H9 (cell line): ENCODE results near the gene DNAJC7. TPM values are rescaled to one million over a fixed set of nuclear protein-coding genes. Genes with fewer than 3 reads are reported as not detected.
A peak's percentile ranks its signal among the peaks of the same experiment; 100 is the strongest.

Experiments
- DNase-seq: peaks from one replicate; pipeline ENCODE4 v3.0.0-alpha.2; 2017
- H2AFZ ChIP-seq: one replicate; pipeline ENCODE4 v1.6.1; 2013; ENCODE audit warnings: mild to moderate bottlenecking, low read length, control low read depth, moderate library complexity
- H2AK5ac ChIP-seq: 2 replicates; pipeline ENCODE4 v1.6.1; 2013; ENCODE audit warnings: low read length, control low read depth, mixed read lengths; ENCODE audit not compliant: insufficient read length
- H2BK120ac ChIP-seq: one replicate; pipeline ENCODE4 v1.6.1; 2013; ENCODE audit warnings: low read depth, mild to moderate bottlenecking, low read length, control low read depth, inconsistent platforms; ENCODE audit not compliant: poor library complexity, severe bottlenecking
- H2BK12ac ChIP-seq: 2 replicates; pipeline ENCODE4 v1.6.1; 2013; ENCODE audit warnings: low read length, control low read depth, mixed read lengths, low read depth; ENCODE audit not compliant: insufficient read length
- H2BK15ac ChIP-seq: 2 replicates; pipeline ENCODE4 v1.6.1; 2013; ENCODE audit warnings: low read depth, low read length, control low read depth
- H2BK20ac ChIP-seq: one replicate; pipeline ENCODE4 v1.6.1; 2013; ENCODE audit warnings: low read depth, mild to moderate bottlenecking, low read length, control low read depth, inconsistent platforms; ENCODE audit not compliant: poor library complexity, severe bottlenecking
- H2BK5ac ChIP-seq: 2 replicates; pipeline ENCODE4 v1.6.1; 2013; ENCODE audit warnings: low read length, control low read depth, mixed read lengths; ENCODE audit not compliant: insufficient read length
- H3K14ac ChIP-seq: 2 replicates; pipeline ENCODE4 v1.6.1; 2013; ENCODE audit warnings: low read length, control low read depth; ENCODE audit not compliant: insufficient read depth
- H3K18ac ChIP-seq: 2 replicates; pipeline ENCODE4 v1.6.1; 2013; ENCODE audit warnings: low read depth, mild to moderate bottlenecking, mixed read lengths, low read length, control low read depth; ENCODE audit not compliant: insufficient read length
- H3K23ac ChIP-seq: 2 replicates; pipeline ENCODE4 v1.6.1; 2013; ENCODE audit warnings: low read length, control low read depth, mixed read lengths, low read depth; ENCODE audit not compliant: insufficient read length
- H3K23me2 ChIP-seq: 2 replicates; pipeline ENCODE4 v1.6.1; 2013; ENCODE audit warnings: low read depth, mild to moderate bottlenecking, mixed read lengths, low read length, control low read depth; ENCODE audit not compliant: insufficient read length, poor library complexity, severe bottlenecking
- H3K27ac ChIP-seq: 2 replicates; pipeline ENCODE4 v1.5.1; 2013; ENCODE audit warnings: low read length, control low read depth, mixed read lengths, low read depth; ENCODE audit not compliant: insufficient read length
- H3K27me3 ChIP-seq: 2 replicates; pipeline ENCODE4 v1.6.1; 2013; ENCODE audit warnings: low read length, control low read depth, inconsistent platforms; ENCODE audit not compliant: insufficient read depth
- H3K4ac ChIP-seq: 2 replicates; pipeline ENCODE4 v1.6.1; 2013; ENCODE audit warnings: low read depth, mild to moderate bottlenecking, control low read depth, inconsistent platforms, low read length, moderate library complexity
- H3K4me1 ChIP-seq: 2 replicates; pipeline ENCODE4 v1.6.1; 2013; ENCODE audit warnings: low read length, control low read depth, inconsistent platforms; ENCODE audit not compliant: insufficient read depth
- H3K4me2 ChIP-seq: 2 replicates; pipeline ENCODE4 v1.6.1; 2013; ENCODE audit warnings: low read length, control low read depth, mixed read lengths; ENCODE audit not compliant: insufficient read length, insufficient read depth
- H3K56ac ChIP-seq: 2 replicates; pipeline ENCODE4 v1.6.1; 2013; ENCODE audit warnings: low read depth, mild to moderate bottlenecking, mixed read lengths, low read length, control low read depth; ENCODE audit not compliant: insufficient read length
- H3K79me1 ChIP-seq: 2 replicates; pipeline ENCODE4 v1.6.1; 2013; ENCODE audit warnings: low read depth, mild to moderate bottlenecking, moderate library complexity, low read length, control low read depth, inconsistent platforms; ENCODE audit not compliant: insufficient read depth, poor library complexity, severe bottlenecking
- H3K79me2 ChIP-seq: 2 replicates; pipeline ENCODE4 v1.6.1; 2013; ENCODE audit warnings: low read length, control low read depth, inconsistent platforms; ENCODE audit not compliant: insufficient read depth
- H3K9ac ChIP-seq: 2 replicates; pipeline ENCODE4 v1.6.1; 2013; ENCODE audit warnings: low read length, control low read depth, mixed read lengths; ENCODE audit not compliant: insufficient read length; ENCODE audit errors: extremely low read depth
- H3K9me3 ChIP-seq: one replicate; pipeline ENCODE4 v1.6.1; 2013; ENCODE audit warnings: low read depth, low read length, inconsistent platforms; ENCODE audit not compliant: control insufficient read depth
- H3T11ph ChIP-seq: one replicate; pipeline ENCODE4 v1.6.1; 2013; ENCODE audit warnings: mild to moderate bottlenecking, low read length, control low read depth, inconsistent platforms
- H4K20me1 ChIP-seq: one replicate; pipeline ENCODE4 v1.6.1; 2013; ENCODE audit not compliant: control insufficient read depth, insufficient read length, insufficient read depth
- H4K5ac ChIP-seq: 2 replicates; pipeline ENCODE4 v1.6.1; 2013; ENCODE audit warnings: low read depth, mild to moderate bottlenecking, mixed read lengths, low read length, control low read depth; ENCODE audit not compliant: insufficient read length
- H4K8ac ChIP-seq: replicated peaks from 2 replicates; pipeline ENCODE4 v1.6.1; 2013; ENCODE audit warnings: low read length, control low read depth, mixed read lengths, low read depth; ENCODE audit not compliant: insufficient read length
- H4K91ac ChIP-seq: 2 replicates; pipeline ENCODE4 v1.6.1; 2013; ENCODE audit warnings: low read depth, mild to moderate bottlenecking, moderate library complexity, mixed read lengths, low read length, control low read depth; ENCODE audit not compliant: insufficient read length
- H3K27ac Mint-ChIP-seq, 3 experiments: 2 replicates in 2 of 3; 3 replicates in 1 of 3; pipeline ENCODE4 v1.8.0; 2020 to 2021; ENCODE audit warnings: mixed read lengths in 3 of 3, mild to moderate bottlenecking in 1 of 3, moderate library complexity in 1 of 3
- H3K27me3 Mint-ChIP-seq: 2 replicates; pipeline ENCODE4 v1.8.0; 2021; ENCODE audit warnings: low read depth, mild to moderate bottlenecking, moderate library complexity, mixed read lengths
- H3K36me3 Mint-ChIP-seq, 3 experiments: 2 replicates in 2 of 3; 3 replicates in 1 of 3; pipeline ENCODE4 v1.8.0; 2020 to 2021; ENCODE audit warnings: low read depth in 3 of 3, mixed read lengths in 3 of 3; ENCODE audit not compliant: insufficient read depth in 1 of 3
- H3K4me1 Mint-ChIP-seq, 2 experiments: 2 replicates each; pipeline ENCODE4 v1.8.0; 2020; ENCODE audit warnings: mixed read lengths in 2 of 2
- H3K4me3 Mint-ChIP-seq, 2 experiments: 2 replicates in 1 of 2; 3 replicates in 1 of 2; pipeline ENCODE4 v1.8.0; 2020 to 2021; ENCODE audit warnings: mild to moderate bottlenecking in 2 of 2, mixed read lengths in 2 of 2, moderate library complexity in 1 of 2
- H3K9me3 Mint-ChIP-seq, 2 experiments: 2 replicates in 1 of 2; 3 replicates in 1 of 2; pipeline ENCODE4 v1.8.0; 2020; ENCODE audit warnings: mild to moderate bottlenecking in 2 of 2, mixed read lengths in 2 of 2, moderate library complexity in 1 of 2
- WGBS: extraction: QIAGEN DNeasy Blood & Tissue Kit; methylation state at CpG from one replicate; pipeline ENCODE4 v1.1.7; 2013; ENCODE audit warnings: missing lambda C conversion rate, low lambda C conversion rate, mixed read lengths; ENCODE audit not compliant: insufficient read length; ENCODE audit errors: extremely low coverage; 5-methylcytosine and 5-hydroxymethylcytosine counted together
- total RNA-seq: library from RNA; stranded (reverse); gene quantifications from 2 replicates; pipeline ENCODE4 v1.2.1, GENCODE V29; 2021
- TF ChIP-seq, protein P1 (sequence below): fragments of 200-600 bp; sonication (generic); conservative IDR thresholded peaks from 3 replicates; pipeline ENCODE4 v1.8.0; 2021; ENCODE audit warnings: antibody characterized with exemption, mild to moderate bottlenecking

Gene DNAJC7
- total RNA-seq, 1 experiment from 2014 or later, result 141 TPM

DNA sequence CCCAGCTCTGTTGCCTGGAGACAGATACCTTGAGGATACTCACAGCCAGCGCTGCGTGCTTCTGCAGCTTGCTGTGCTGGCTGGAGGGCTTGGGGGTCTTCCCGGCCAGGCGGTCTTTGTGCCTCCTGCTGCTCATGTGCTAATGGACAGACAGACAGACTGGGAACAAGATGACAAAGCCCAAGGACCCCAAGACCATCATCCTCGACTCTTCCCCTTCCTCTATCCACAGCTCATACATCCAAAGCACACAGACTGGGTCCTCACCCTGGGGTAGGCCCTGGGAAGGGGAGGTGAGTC is 10.3 kb upstream of the DNAJC7 start:
- H2AFZ ChIP-seq, result no peak overlapping the region
- no peak overlapping the region for H2BK12ac ChIP-seq
- no peak overlapping the region for H3K27ac ChIP-seq
- no peak overlapping the region for H2AK5ac ChIP-seq
- H3K4me1 ChIP-seq, result no peaks in the 10 kb centered on the region
- no peak overlapping the region for H3K4me2 ChIP-seq
- no peak overlapping the region for H3K9ac ChIP-seq
- Mint-ChIP-seq H3K36me3 (peaks cover 12 to 28% (median 25%) of the 10 kb centered on the region in 3 experiments), H3K4me1 (peaks cover 18 to 32% of the 10 kb centered on the region in 2 experiments), H3K9me3 (no peaks in the 10 kb centered on the region), H3K27me3 (peaks cover 1% of the 10 kb centered on the region), H3K27ac (no peak overlapping the region), H3K4me3 (no peak overlapping the region)
- TF ChIP-seq, protein P1, sequence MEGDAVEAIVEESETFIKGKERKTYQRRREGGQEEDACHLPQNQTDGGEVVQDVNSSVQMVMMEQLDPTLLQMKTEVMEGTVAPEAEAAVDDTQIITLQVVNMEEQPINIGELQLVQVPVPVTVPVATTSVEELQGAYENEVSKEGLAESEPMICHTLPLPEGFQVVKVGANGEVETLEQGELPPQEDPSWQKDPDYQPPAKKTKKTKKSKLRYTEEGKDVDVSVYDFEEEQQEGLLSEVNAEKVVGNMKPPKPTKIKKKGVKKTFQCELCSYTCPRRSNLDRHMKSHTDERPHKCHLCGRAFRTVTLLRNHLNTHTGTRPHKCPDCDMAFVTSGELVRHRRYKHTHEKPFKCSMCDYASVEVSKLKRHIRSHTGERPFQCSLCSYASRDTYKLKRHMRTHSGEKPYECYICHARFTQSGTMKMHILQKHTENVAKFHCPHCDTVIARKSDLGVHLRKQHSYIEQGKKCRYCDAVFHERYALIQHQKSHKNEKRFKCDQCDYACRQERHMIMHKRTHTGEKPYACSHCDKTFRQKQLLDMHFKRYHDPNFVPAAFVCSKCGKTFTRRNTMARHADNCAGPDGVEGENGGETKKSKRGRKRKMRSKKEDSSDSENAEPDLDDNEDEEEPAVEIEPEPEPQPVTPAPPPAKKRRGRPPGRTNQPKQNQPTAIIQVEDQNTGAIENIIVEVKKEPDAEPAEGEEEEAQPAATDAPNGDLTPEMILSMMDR, result no peak
- WGBS, result no CpG with 5 or more reads among the region's 5 CpGs
- no peaks in the 10 kb centered on the region for H3K23me2 ChIP-seq
- H2BK15ac ChIP-seq, result no peak overlapping the region
- no peaks in the 10 kb centered on the region for H3K79me2 ChIP-seq
- no peak overlapping the region for H3K4ac ChIP-seq
- H3K23ac ChIP-seq, result no peak overlapping the region
- H3K14ac ChIP-seq, result no peak overlapping the region
- no peaks in the 10 kb centered on the region for H3K9me3 ChIP-seq
- no peaks in the 10 kb centered on the region for H4K20me1 ChIP-seq
- no peak overlapping the region for H2BK5ac ChIP-seq
- H4K8ac ChIP-seq, result no peak overlapping the region
- H2BK120ac ChIP-seq, result no peak overlapping the region
- no peak overlapping the region for H3K56ac ChIP-seq
- no peak overlapping the region for H2BK20ac ChIP-seq
- no peak for DNase-seq
- H3K18ac ChIP-seq, result peak overlapping the region; percentile 14
- H3T11ph ChIP-seq, result no peak overlapping the region
- H4K5ac ChIP-seq, result no peak overlapping the region
- no peaks in the 10 kb centered on the region for H3K79me1 ChIP-seq
- no peaks in the 10 kb centered on the region for H3K27me3 ChIP-seq
- no peak overlapping the region for H4K91ac ChIP-seq
